HCT116 (cell line): Measurements from ENCODE around the gene DDX19B.

Source experiments
- EZH2 ChIP-seq: fragments of 200-600 bp; sonication (generic); IDR thresholded peaks from 2 replicates; pipeline ENCODE4 v1.6.1; 2017; ENCODE audit warnings: antibody characterized with exemption, mixed run types
- EZH2phosphoT487 ChIP-seq: fragments of 200-600 bp; IDR thresholded peaks from 2 replicates; pipeline ENCODE4 v1.6.1; 2018; ENCODE audit warnings: antibody characterized with exemption, borderline replicate concordance
- POLR2A ChIP-seq: IDR thresholded peaks from 2 replicates; pipeline ENCODE4 v1.7.0; 2011; ENCODE audit warnings: borderline replicate concordance; ENCODE audit not compliant: insufficient read depth, insufficient read length; ENCODE audit errors: extremely low read depth
- POLR2AphosphoS5 ChIP-seq: IDR thresholded peaks from 2 replicates; pipeline ENCODE4 v1.6.1; 2011; ENCODE audit warnings: mild to moderate bottlenecking, low read depth, low read length, moderate library complexity
- RAD21 ChIP-seq: IDR thresholded peaks from 2 replicates; pipeline ENCODE4 v1.6.1; 2012; ENCODE audit warnings: low read depth, mild to moderate bottlenecking
- YY1 ChIP-seq: IDR thresholded peaks from 2 replicates; pipeline ENCODE4 v1.6.1; 2011; ENCODE audit warnings: low read length, low read depth, moderate library complexity, mild to moderate bottlenecking; ENCODE audit not compliant: insufficient replicate concordance; ENCODE audit errors: extremely low read depth
- ZFX ChIP-seq: fragments of 450-650 bp; IDR thresholded peaks from 2 replicates; pipeline ENCODE4 v1.6.1; 2017
- TF ChIP-seq, protein P1 (sequence below), 3 experiments: fragments of 200-600 bp in 1 of 3; sonication (generic) in 1 of 3; IDR thresholded peaks in 2 of 3; conservative IDR thresholded peaks in 1 of 3; 2 replicates each; pipeline ENCODE4 v1.5.1; 2012 to 2017; ENCODE audit warnings: low read depth in 2 of 3, low read length in 2 of 3, antibody characterized with exemption in 1 of 3, borderline replicate concordance in 1 of 3, control low read depth in 1 of 3, mild to moderate bottlenecking in 1 of 3, mixed read lengths in 1 of 3, mixed run types in 1 of 3, moderate library complexity in 1 of 3; ENCODE audit not compliant: insufficient read depth in 1 of 3
- TF ChIP-seq, protein P2 (sequence below): IDR thresholded peaks from 2 replicates; pipeline ENCODE4 v1.6.1; 2012

DNA sequence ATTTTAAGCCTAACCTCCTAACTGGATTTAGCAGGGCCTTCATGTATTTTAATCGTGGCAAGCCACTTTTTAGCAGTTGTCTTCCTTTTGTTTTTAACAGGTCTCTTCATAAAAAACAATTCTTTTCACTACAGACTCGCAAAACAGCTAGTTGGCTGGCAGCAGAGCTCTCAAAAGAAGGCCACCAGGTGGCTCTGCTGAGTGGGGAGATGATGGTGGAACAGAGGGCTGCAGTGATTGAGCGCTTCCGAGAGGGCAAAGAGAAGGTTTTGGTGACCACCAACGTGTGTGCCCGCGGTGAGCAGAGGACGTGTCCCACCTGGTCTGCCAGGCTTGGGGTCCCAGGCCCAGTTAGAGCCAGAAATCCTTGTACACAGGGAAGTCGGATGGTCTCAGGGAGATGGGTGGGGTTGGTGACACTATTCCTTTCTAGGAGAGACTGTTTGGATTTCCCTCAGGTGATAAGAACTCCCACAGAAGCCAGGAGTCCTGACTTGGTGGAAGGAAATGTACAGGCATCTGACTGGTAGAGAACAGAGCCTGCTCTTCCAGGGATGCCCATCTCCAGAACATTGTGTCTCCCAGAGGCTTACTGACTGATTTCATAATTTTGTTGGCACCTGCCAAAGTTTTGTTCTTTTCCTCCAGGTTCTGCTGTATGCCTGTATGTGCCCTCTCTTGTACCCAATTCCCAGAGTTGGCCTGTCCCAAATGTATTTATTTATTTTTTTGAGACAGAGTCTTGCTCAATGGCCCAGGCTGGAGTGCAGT lies 32.8 kb downstream of the DDX19B start:
- TF ChIP-seq, protein P1, sequence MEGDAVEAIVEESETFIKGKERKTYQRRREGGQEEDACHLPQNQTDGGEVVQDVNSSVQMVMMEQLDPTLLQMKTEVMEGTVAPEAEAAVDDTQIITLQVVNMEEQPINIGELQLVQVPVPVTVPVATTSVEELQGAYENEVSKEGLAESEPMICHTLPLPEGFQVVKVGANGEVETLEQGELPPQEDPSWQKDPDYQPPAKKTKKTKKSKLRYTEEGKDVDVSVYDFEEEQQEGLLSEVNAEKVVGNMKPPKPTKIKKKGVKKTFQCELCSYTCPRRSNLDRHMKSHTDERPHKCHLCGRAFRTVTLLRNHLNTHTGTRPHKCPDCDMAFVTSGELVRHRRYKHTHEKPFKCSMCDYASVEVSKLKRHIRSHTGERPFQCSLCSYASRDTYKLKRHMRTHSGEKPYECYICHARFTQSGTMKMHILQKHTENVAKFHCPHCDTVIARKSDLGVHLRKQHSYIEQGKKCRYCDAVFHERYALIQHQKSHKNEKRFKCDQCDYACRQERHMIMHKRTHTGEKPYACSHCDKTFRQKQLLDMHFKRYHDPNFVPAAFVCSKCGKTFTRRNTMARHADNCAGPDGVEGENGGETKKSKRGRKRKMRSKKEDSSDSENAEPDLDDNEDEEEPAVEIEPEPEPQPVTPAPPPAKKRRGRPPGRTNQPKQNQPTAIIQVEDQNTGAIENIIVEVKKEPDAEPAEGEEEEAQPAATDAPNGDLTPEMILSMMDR (IDR thresholded peaks at IDR 0.05 in 2 of 3, conservative IDR thresholded peaks at IDR 0.05 in 1 of 3; ENCODE audit: borderline replicate concordance in 1 of 3, insufficient read depth in 1 of 3, low read depth in 2 of 3, low read length in 2 of 3), result peak; percentile 17 to 61 (median 59); a peak in 5 of 6 replicates
- no peak for TF ChIP-seq EZH2phosphoT487
- no peak for TF ChIP-seq ZFX
- TF ChIP-seq RAD21, result peak; percentile 37; the same call in 1 of the 2 replicates
- no peak for TF ChIP-seq EZH2
- no peak for TF ChIP-seq POLR2A
- TF ChIP-seq, protein P2, sequence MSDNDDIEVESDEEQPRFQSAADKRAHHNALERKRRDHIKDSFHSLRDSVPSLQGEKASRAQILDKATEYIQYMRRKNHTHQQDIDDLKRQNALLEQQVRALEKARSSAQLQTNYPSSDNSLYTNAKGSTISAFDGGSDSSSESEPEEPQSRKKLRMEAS, result no peak
- TF ChIP-seq POLR2AphosphoS5, result no peak
- TF ChIP-seq YY1, result no peak
